Tibial nerve (tissue), 4 donors: ENCODE data around the gene PPY. TPM values are rescaled to one million over a fixed set of nuclear protein-coding genes. Genes with fewer than 3 reads are reported as not detected.

Source experiments
- DNase-seq, 2 donors: peaks; one replicate each; pipeline ENCODE4 v3.0.0-alpha.2; 2019; ENCODE audit warnings: low spot score in 2 of 2
- H3K27ac ChIP-seq, 4 donors: fragments of 200-600 bp; sonication (generic) in 3 of 4; one replicate each; pipeline ENCODE4 v1.5.1; 2017 to 2019; ENCODE audit warnings: mild to moderate bottlenecking in 1 of 4
- H3K27me3 ChIP-seq, 2 donors: fragments of 200-600 bp; sonication (generic) in 1 of 2; one replicate each; pipeline versions ENCODE4 v1.5.1 to v1.6.0; 2017 to 2019
- H3K36me3 ChIP-seq, 3 donors: fragments of 200-600 bp; sonication (generic); one replicate each; pipeline ENCODE4 v1.5.1; 2018 to 2019
- H3K4me1 ChIP-seq, 4 donors: fragments of 200-600 bp; sonication (generic) in 3 of 4; one replicate each; pipeline ENCODE4 v1.5.1; 2017 to 2019
- H3K4me3 ChIP-seq, 4 donors: fragments of 200-600 bp; sonication (generic) in 3 of 4; one replicate each; pipeline ENCODE4 v1.5.1; 2017 to 2019; ENCODE audit warnings: mild to moderate bottlenecking in 1 of 4, moderate library complexity in 1 of 4
- H3K9me3 ChIP-seq, 4 donors: fragments of 200-600 bp; sonication (generic) in 3 of 4; one replicate each; pipeline ENCODE4 v1.5.1; 2017 to 2019
- CTCF ChIP-seq, 5 experiments: fragments of 200-600 bp in 3 of 5; fragments of 450-650 bp in 2 of 5; sonication (generic) in 3 of 5; IDR thresholded peaks; one replicate each; pipeline ENCODE4 v1.5.1; 2016 to 2019; ENCODE audit warnings: antibody characterized with exemption in 5 of 5, mild to moderate bottlenecking in 3 of 5, moderate library complexity in 2 of 5
- EP300 ChIP-seq, 2 donors: sonication (generic); formaldehyde crosslinking; IDR thresholded peaks; one replicate each; pipeline ENCODE4 v1.6.1; 2017; ENCODE audit warnings: antibody characterized with exemption in 2 of 2, mild to moderate bottlenecking in 1 of 2
- POLR2A ChIP-seq, 2 donors: fragments of 450-650 bp; IDR thresholded peaks; one replicate each; pipeline ENCODE4 v1.6.1; 2017; ENCODE audit warnings: antibody characterized with exemption in 2 of 2, mild to moderate bottlenecking in 2 of 2, moderate library complexity in 2 of 2
- WGBS, 2 donors: methylation state at CpG; one replicate each; pipeline ENCODE4 v1.1.5; 2018; 5-methylcytosine and 5-hydroxymethylcytosine counted together
- total RNA-seq, 4 donors: library from RNA; depleted of rRNA; stranded (reverse); fragments of >200 nt; gene quantifications; one replicate each; pipeline ENCODE4 v1.1.0, GENCODE V29; 2016

PPY gene
- total RNA-seq, 4 donors from 2014 or later, result not detected

GRCh38 chr17:43892647-43892952, 49.7 kb downstream of the PPY start:
- H3K36me3 ChIP-seq, result peaks cover 0 to 4% (median 0%) of the 10 kb centered on the region in 3 donors
- no peaks in the 10 kb centered on the region for H3K27me3 ChIP-seq
- 25 to 27% methylated on average over 4 of the region's 4 CpGs for WGBS, 2 donors
- no peak for DNase-seq
- H3K27ac ChIP-seq, result no peak overlapping the region
- no peaks in the 10 kb centered on the region for H3K4me1 ChIP-seq
- H3K4me3 ChIP-seq, result no peak overlapping the region
- TF ChIP-seq EP300 (IDR thresholded peaks at IDR 0.05) (no peak), CTCF (IDR thresholded peaks at IDR 0.05) (no peak), POLR2A (IDR thresholded peaks at IDR 0.05) (no peak)
- no peaks in the 10 kb centered on the region for H3K9me3 ChIP-seq

DNA sequence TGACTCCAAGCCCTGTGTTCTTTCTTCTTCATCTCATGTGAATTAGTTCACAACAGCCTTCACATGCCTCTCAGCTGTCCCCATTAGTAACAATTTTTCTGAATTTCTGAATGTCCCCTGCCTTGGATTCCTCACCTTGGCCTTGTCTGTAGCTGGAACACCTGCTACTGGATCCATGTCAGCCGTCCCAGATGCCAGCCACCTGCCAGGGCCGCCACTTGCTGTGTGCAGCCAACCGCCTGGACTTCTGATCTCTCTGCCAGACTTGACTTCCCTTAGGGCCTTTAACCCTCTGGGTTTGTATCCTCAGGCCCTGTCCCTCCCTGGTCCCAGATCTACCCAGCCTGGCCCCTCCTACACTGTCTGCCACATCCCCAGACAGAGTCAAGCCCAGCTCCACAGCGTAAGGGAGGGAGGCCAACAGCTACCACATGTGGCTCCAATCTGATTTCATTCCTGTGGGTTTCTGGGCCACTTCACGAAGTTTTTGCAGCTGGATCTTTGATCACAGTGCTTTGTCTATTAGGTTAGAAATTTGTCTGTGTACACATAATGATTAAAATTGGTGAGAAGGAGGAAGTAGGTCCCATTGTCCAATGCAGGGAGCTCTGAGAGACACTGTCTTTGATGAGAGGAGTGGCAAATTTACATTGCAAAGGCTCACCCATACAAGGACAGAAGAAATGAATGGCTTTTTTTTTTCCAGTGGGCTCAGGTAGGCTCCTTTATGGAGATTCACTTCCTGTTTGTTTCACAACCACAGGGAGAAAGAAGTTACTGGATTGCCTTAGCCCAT, 50.2 kb downstream of the PPY start:
- TF ChIP-seq POLR2A (IDR thresholded peaks at IDR 0.05) (no peak), EP300 (IDR thresholded peaks at IDR 0.05) (no peak), CTCF (IDR thresholded peaks at IDR 0.05) (no peak)
- Histone ChIP-seq H3K36me3 (peaks cover 0 to 4% (median 0%) of the 10 kb centered on the region in 3 donors), H3K4me1 (no peaks in the 10 kb centered on the region), H3K4me3 (no peak overlapping the region), H3K27ac (no peak overlapping the region), H3K27me3 (no peaks in the 10 kb centered on the region), H3K9me3 (no peaks in the 10 kb centered on the region)
- no peak for DNase-seq
- WGBS, 2 donors, result 76 to 88% methylated on average over 5 of the region's 5 CpGs

Other genes with a start within 250 kb of the PPY start
- gene SOST, start 183.7 kb downstream of the PPY start, total RNA-seq, result not detected
- 10 to 100 TPM; 38.6 to 50.1 (median 41.2) TPM for gene DUSP3, start 163.5 kb downstream of the PPY start, total RNA-seq
- under 1 TPM in 1 of 4 donors, not detected in 3; 0.42 TPM for gene CFAP97D1, start 162.0 kb downstream of the PPY start, total RNA-seq
- gene MPP3, start 109.3 kb downstream of the PPY start, total RNA-seq, result 10 to 100 TPM; 19.2 to 31.5 (median 22.1) TPM
- gene CD300LG, start 95.3 kb downstream of the PPY start, total RNA-seq, result 10 to 100 TPM in 1 of 4 donors, 1 to 10 TPM in 3; 4.0 to 12.9 (median 8.1) TPM
- gene MPP2, start 34.9 kb downstream of the PPY start, total RNA-seq, result 10 to 100 TPM in 2 of 4 donors, 1 to 10 TPM in 2; 4.2 to 22.9 (median 9.3) TPM
- 1 to 10 TPM in 1 of 4 donors, not detected in 3; 2.0 TPM for gene PYY, start 11.5 kb upstream of the PPY start, total RNA-seq
- gene NAGS, start 62.1 kb upstream of the PPY start, total RNA-seq, result 1 to 10 TPM in 3 of 4 donors, under 1 TPM in 1; 0.84 to 7.2 (median 1.8) TPM
- gene TMEM101, start 72.5 kb upstream of the PPY start, total RNA-seq, result 10 to 100 TPM; 28.6 to 41.2 (median 34.5) TPM
- gene LSM12, start 124.2 kb upstream of the PPY start, total RNA-seq, result 10 to 100 TPM; 18.2 to 37.2 (median 23.9) TPM
- gene G6PC3, start 128.3 kb upstream of the PPY start, total RNA-seq, result 10 to 100 TPM; 24.9 to 68.7 (median 36.2) TPM
- gene HDAC5, start 181.2 kb upstream of the PPY start, total RNA-seq, result 100 to 1,000 TPM in 3 of 4 donors, 10 to 100 TPM in 1; 99.8 to 201 (median 125) TPM
- 1 to 10 TPM; 1.5 to 2.7 (median 2.1) TPM for gene HROB, start 199.5 kb upstream of the PPY start, total RNA-seq
- gene ASB16, start 228.2 kb upstream of the PPY start, total RNA-seq, result 1 to 10 TPM in 1 of 4 donors, not detected in 3; 2.7 TPM
- 10 to 100 TPM; 28.6 to 41.2 (median 35.6) TPM for gene TMUB2, start 244.5 kb upstream of the PPY start, total RNA-seq